ENCODE data around the gene ENAM.

GRCh38 chr4:70691661-70692060 is 63.1 kb downstream of the ENAM start:
- TF ChIP-seq CTCF (IDR thresholded peaks at IDR 0.05) = no peak
- no peak for TF ChIP-seq POLR2A (IDR thresholded peaks at IDR 0.05)
- no peak for TF ChIP-seq POLR2AphosphoS5 (IDR thresholded peaks at IDR 0.05)

All from prostate gland (tissue), 2 donors.